Measurements from ENCODE around the gene ALAS1.

DNA sequence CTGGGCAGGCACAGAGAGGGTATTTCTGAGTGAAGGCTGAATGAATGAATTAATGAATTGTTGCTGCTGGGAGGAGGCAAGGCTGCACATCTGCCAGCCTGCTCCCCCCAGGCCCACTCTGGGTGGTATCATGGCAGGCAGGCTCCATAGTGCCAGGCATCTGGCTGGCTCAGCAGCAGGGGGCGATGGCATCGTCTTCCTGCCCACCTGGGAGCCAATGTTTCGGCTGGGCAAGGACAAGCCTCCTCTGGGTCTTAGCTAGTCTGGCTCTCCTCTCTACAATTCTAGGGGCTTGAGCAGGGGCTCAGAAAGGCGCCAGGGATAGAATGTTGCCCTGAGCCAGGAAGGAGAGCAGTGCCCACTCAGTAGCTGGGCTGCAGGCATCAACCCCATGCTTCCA is 29.2 kb downstream of the ALAS1 start:
- TF ChIP-seq POLR2AphosphoS5 (IDR thresholded peaks at IDR 0.05; ENCODE audit: low read depth, low read length) (no peak), POU2F2 (IDR thresholded peaks at IDR 0.05; ENCODE audit: low read depth, low read length) (no peak), POLR2A (IDR thresholded peaks at IDR 0.05; ENCODE audit: low read depth, low read length) (no peak), TAF1 (IDR thresholded peaks at IDR 0.05; ENCODE audit: low read depth, low read length) (no peak), PAX5 (IDR thresholded peaks at IDR 0.05; ENCODE audit: insufficient read depth, low read length, severe bottlenecking) (no peak), SPI1 (IDR thresholded peaks at IDR 0.05; ENCODE audit: low read depth, low read length) (no peak)
